GM23248 (cell line): ENCODE data around the gene FBLN5.

Experiments
- EZH2 ChIP-seq: fragments of 200-600 bp; sonication (generic); IDR thresholded peaks from 2 replicates; pipeline ENCODE4 v1.6.1; 2018; ENCODE audit warnings: antibody characterized with exemption, mild to moderate bottlenecking; ENCODE audit not compliant: insufficient read depth, poor library complexity, severe bottlenecking
- EZH2phosphoT487 ChIP-seq: fragments of 200-600 bp; sonication (generic); IDR thresholded peaks from 2 replicates; pipeline ENCODE4 v1.6.1; 2018; ENCODE audit warnings: antibody characterized with exemption, moderate library complexity, mild to moderate bottlenecking, low read depth; ENCODE audit not compliant: insufficient read depth

DNA sequence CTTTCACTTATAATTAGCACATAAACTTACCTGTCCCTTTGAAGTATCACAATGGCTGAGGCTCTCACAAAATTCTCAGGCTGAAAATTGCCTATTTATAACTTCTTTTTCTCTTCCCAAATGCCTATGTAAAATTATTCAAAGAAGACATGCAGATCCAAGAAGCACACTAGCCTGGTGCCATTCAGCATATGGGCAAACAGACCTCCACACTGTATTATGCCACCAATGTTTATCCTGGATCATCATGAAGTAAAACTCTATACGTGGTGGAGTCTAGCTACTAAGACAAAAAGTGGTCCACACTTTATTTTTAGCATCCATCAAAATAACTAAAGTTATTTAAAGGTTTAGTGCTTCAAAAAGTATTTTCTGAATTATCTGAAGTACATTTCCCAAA is 95.9 kb downstream of the FBLN5 start:
- no peak for TF ChIP-seq EZH2
- no peak for TF ChIP-seq EZH2phosphoT487
